Progenitor cell of endocrine pancreas (in vitro differentiated cells): Measurements from ENCODE around the gene ITPR3. TPM values are rescaled to one million over a fixed set of nuclear protein-coding genes. Genes with fewer than 3 reads are reported as not detected.
A peak's percentile ranks its signal among the peaks of the same experiment; 100 is the strongest.

Experiments used
- DNase-seq: peaks from one replicate; pipeline ENCODE4 v3.0.0; 2021; ENCODE audit warnings: low spot score; ENCODE audit not compliant: unreplicated experiment
- H3K27ac Mint-ChIP-seq: 2 replicates; pipeline ENCODE4 v1.8.0; 2021; ENCODE audit warnings: mild to moderate bottlenecking, moderate library complexity, mixed read lengths
- H3K27me3 Mint-ChIP-seq: 2 replicates; pipeline ENCODE4 v1.8.0; 2021; ENCODE audit warnings: mixed read lengths
- H3K36me3 Mint-ChIP-seq: 2 replicates; pipeline ENCODE4 v1.8.0; 2022; ENCODE audit warnings: mixed read lengths; ENCODE audit not compliant: insufficient read depth
- H3K4me1 Mint-ChIP-seq: 2 replicates; pipeline ENCODE4 v1.8.0; 2021; ENCODE audit warnings: low read depth, mixed read lengths
- H3K4me3 Mint-ChIP-seq: 2 replicates; pipeline ENCODE4 v1.8.0; 2021; ENCODE audit warnings: low read depth, mild to moderate bottlenecking, moderate library complexity, mixed read lengths
- H3K9me3 Mint-ChIP-seq: 2 replicates; pipeline ENCODE4 v1.8.0; 2021; ENCODE audit warnings: low read depth, mixed read lengths
- CTCF ChIP-seq: fragments of 200-600 bp; sonication (generic); IDR thresholded peaks from one replicate; pipeline ENCODE4 v1.5.0; 2021; ENCODE audit warnings: antibody characterized with exemption, mild to moderate bottlenecking; ENCODE audit not compliant: unreplicated experiment
- microRNA-seq: library from miRNA; unstranded; fragments of <30 nt; microRNA quantifications from one replicate; pipeline ENCODE4 v1.1.0, GENCODE V29; 2020; ENCODE audit warnings: borderline number of aligned reads; ENCODE audit not compliant: unreplicated experiment
- total RNA-seq: library from RNA; stranded (reverse); gene quantifications from 2 replicates; pipeline ENCODE4 v1.2.1, GENCODE V29; 2021

The ITPR3 gene
- total RNA-seq, 1 donor from 2014 or later, result 28.3 TPM

DNA sequence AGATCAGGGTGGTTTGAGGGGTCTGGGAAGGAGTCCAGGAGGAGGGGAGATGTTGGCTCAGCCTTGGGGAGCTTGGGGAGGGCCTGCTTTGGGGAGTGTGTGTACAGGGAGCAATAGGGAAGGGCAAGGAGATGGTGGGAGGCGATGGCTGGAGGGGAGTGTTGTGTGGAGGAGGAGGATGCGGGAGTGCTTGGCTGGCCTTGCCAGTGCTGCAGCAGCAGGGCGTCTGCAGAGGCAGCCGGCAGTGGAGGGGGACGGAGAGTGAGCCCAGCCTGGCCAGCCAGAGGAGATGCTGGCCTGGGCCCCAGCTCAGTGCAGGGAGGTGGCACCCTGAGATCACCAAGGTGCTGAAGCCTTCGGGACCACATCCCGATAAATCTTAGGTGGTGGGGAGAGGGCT lies 121.7 kb downstream of the ITPR3 start:
- no peaks in the 10 kb centered on the region for H3K9me3 Mint-ChIP-seq
- peaks cover 16% of the 10 kb centered on the region for H3K27me3 Mint-ChIP-seq
- no peak overlapping the region for H3K4me3 Mint-ChIP-seq
- no peaks in the 10 kb centered on the region for H3K36me3 Mint-ChIP-seq
- H3K4me1 Mint-ChIP-seq, result peaks cover 14% of the 10 kb centered on the region
- H3K27ac Mint-ChIP-seq, result no peak overlapping the region
- TF ChIP-seq CTCF, result no peak
- DNase-seq, result no peak

DNA sequence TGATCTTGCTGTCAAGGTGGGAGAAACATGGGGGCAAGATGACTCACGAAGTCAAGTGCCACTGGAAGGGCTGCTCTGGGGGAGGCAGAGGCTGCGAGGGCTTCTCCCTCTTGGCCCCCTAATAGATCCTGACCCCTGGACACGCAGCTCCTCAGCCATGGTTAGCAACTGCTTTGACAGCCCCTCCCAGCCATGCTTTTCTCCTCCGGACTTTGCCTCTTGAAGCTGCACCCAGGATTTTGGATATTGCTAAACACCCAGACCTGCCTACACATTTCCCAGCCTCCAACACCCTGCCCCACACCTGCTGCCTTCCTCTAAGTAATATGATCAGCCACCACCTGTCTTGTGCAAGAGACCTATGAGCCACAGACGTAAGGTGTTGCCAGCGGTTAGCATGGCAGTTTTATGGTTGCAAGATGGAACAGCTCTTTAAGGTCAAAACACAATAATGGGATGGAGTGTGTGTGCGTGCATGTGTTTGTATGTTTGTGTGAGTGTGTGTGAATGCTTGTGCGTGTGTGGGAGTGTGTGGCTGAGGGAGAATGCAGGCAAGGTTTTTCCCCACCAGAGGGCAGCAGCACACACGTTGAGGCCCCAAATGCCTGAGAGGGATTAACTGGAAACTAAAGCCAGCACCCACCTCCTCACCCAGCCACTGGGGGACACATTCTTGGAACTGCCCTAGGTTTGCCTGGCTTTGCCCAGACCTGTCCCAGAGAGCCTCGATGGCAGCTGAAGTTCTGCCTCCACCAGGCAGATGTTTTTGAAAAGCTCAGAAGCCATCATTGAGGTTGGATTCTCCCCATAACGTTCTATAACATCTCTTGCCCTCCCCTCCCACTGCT lies 123.1 kb downstream of the ITPR3 start:
- H3K4me1 Mint-ChIP-seq, result peaks cover 18% of the 10 kb centered on the region
- no peaks in the 10 kb centered on the region for H3K9me3 Mint-ChIP-seq
- DNase-seq, result peak; percentile 60
- H3K4me3 Mint-ChIP-seq, result no peak overlapping the region
- peak overlapping the region; percentile 38 for H3K27ac Mint-ChIP-seq
- TF ChIP-seq CTCF, result peak; percentile 89
- H3K27me3 Mint-ChIP-seq, result peaks cover 16% of the 10 kb centered on the region
- no peaks in the 10 kb centered on the region for H3K36me3 Mint-ChIP-seq

GRCh38 chr6:33744895-33745546 lies 123.9 kb downstream of the ITPR3 start:
- Mint-ChIP-seq H3K27me3 (peaks cover 17% of the 10 kb centered on the region), H3K4me3 (no peak overlapping the region), H3K27ac (no peak overlapping the region), H3K36me3 (no peaks in the 10 kb centered on the region), H3K9me3 (no peaks in the 10 kb centered on the region), H3K4me1 (peaks cover 19% of the 10 kb centered on the region)
- DNase-seq, result no peak
- no peak for TF ChIP-seq CTCF

GRCh38 chr6:33745548-33745947 lies 124.4 kb downstream of the ITPR3 start:
- no peak for DNase-seq
- Mint-ChIP-seq H3K4me3 (no peak overlapping the region), H3K27me3 (peaks cover 22% of the 10 kb centered on the region), H3K27ac (no peak overlapping the region), H3K9me3 (no peaks in the 10 kb centered on the region), H3K4me1 (peaks cover 17% of the 10 kb centered on the region), H3K36me3 (no peaks in the 10 kb centered on the region)
- no peak for TF ChIP-seq CTCF

Small RNA genes lying within 50 kb of the gene (microRNA-seq; reads per million reads assigned to microRNA genes)
- 4.8 reads per million for gene MIR3934

Other genes starting within 250 kb of the ITPR3 start
- 45.5 and 46.6 TPM in 2 replicates for gene KIFC1, start 229.5 kb upstream of the ITPR3 start, total RNA-seq
- 58.1 and 58.4 TPM in 2 replicates for gene PHF1, start 210.3 kb upstream of the ITPR3 start, total RNA-seq
- 252 and 264 TPM in 2 replicates for gene CUTA, start 203.2 kb upstream of the ITPR3 start, total RNA-seq
- 59.9 and 60.3 TPM in 2 replicates for gene SYNGAP1, start 201.3 kb upstream of the ITPR3 start, total RNA-seq
- 15.4 and 15.7 TPM in 2 replicates for gene ZBTB9, start 166.7 kb upstream of the ITPR3 start, total RNA-seq
- 21.0 and 22.4 TPM in 2 replicates for gene BAK1, start 41.0 kb upstream of the ITPR3 start, total RNA-seq
- gene UQCC2, start 90.4 kb downstream of the ITPR3 start, total RNA-seq, result 97.2 and 99.4 TPM in 2 replicates
- gene IP6K3, start 125.6 kb downstream of the ITPR3 start, total RNA-seq, result 0.14 and 0.29 TPM in 2 replicates
- gene LEMD2, start 167.8 kb downstream of the ITPR3 start, total RNA-seq, result 69.9 and 73.6 TPM in 2 replicates
- not detected in 2 replicates for gene MLN, start 182.7 kb downstream of the ITPR3 start, total RNA-seq